ENCODE data around the gene UVRAG.
A peak's percentile ranks its signal among the peaks of the same experiment; 100 is the strongest.
"Not testable (repeated sequence)": the region's sequence is repeated elsewhere in the genome, so short reads cannot be mapped to it uniquely, and the experiment has no call there.

UVRAG gene

GRCh38 chr11:75836417-75836816, 21.4 kb downstream of the UVRAG start:
- FAIRE-seq (no peak), DNase-seq (ENCODE audit: low spot score) (no peak)

DNA sequence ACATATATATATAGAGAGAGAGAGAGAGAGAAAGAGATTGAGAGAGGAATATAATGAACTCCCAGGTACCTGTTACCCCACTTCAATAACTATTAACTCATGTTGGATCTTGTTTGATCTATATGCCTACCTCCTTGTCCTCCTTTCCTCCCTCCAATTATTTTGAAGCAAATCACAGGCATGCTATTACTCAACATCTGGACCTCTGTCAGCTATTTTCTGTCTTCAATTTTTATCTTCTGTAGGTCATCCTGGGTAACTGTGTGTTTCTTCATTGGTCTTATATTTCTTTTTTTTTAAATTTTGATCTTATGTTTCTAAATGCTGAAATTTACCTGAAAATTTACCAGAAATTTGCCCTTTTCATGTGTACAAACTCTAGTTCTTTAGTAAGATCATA, 24.8 kb downstream of the UVRAG start:
- no peak for DNase-seq (ENCODE audit: low spot score)
- FAIRE-seq, result no peak

- DNase-seq (ENCODE audit: low spot score) (no peak), FAIRE-seq (no peak)
These were observed 25.5 kb downstream of the UVRAG start for GRCh38 chr11:75840522-75840921.

DNA sequence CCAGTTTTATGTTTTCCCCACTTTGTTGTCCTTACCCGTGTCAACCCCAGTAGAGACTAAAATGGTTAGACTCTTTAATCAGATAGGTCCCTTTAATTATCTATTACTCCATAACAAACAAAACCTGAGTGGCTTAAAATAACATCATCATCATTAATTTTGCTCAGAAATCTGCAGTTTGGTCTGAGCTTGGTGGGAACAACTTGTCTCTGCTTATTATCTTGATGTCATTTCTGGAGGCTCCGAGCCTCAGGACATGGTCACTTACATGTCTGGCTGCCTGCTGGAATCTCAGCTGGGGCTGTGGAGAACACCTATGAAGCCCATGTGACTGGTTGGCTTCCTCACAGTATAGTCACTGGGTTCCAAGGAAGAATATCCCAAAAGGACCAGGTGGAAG, 26.7 kb downstream of the UVRAG start:
- DNase-seq (ENCODE audit: low spot score), result no peak
- FAIRE-seq, result no peak

- no peak for FAIRE-seq
- no peak for DNase-seq (ENCODE audit: low spot score)
These were observed 30.3 kb downstream of the UVRAG start for GRCh38 chr11:75845324-75845723.

DNA sequence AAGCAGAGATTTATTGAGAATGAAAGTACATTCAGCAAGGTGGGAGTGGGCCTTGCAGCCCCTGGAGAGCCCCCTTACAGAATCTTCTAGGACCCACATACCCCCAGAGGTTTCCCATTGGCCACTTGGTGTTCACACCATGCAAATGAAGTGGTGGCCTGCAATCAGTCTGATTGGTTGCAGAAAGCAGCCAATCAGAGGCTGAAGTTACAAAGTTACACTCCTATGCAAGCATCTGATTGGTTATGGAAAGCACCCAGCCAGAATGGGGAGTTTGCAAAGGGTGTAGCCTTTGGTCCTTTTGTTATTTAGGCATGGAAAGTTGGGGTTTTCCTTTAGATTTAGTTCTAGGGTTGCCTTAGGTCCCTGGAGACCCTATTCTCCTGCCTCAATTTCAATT, 34.9 kb downstream of the UVRAG start:
- DNase-seq (ENCODE audit: low spot score) (no peak), FAIRE-seq (no peak)

DNA sequence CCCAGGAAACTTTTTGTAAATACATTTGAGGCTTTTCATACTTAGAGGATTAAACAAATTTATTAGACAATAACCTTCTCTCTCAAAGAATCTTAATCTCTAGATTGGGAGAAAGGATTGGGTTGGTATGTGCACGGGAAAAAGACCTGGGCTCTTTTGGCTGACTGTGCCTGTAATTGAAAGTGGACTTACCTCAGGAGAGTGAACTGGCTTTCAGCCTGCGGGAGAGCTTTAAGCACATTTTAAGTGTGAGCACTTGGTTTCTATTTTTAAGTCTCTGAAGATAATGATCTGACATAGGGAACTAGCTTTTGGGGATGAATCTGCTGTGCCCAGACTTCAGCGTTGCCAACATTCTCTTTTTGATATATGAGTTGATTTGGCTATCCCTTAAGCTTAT, 35.8 kb downstream of the UVRAG start:
- DNase-seq (ENCODE audit: low spot score), result no peak
- FAIRE-seq, result no peak

DNA sequence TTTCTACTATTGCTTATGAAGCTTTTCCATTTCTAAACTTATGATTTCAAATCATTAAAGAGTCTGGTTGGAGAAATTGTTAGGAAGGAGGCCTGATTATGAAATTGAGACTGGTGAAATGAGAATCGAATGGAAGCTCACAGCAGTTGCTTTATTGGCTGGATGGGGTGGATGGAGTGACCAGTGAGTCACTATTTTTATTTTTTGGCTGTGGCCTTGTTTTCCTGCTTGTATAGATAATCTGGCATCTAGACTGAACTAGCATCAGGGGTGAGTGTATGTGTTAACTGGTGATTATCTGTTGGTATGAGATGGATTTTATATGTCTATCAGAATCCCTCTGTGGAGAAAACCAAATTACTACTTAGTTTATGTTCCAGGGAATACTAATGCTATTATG, 36.2 kb downstream of the UVRAG start:
- no peak for FAIRE-seq

GRCh38 chr11:75852406-75853017, 37.5 kb downstream of the UVRAG start:
- DNase-seq (ENCODE audit: low spot score) (no peak), FAIRE-seq (no peak)

More for the DNA sequence above, 36.2 kb downstream of the UVRAG start:
- DNase-seq (ENCODE audit: low spot score), result no peak

GRCh38 chr11:75853563-75853962, 38.6 kb downstream of the UVRAG start:
- not testable (repeated sequence) for FAIRE-seq; DNase-seq (ENCODE audit: low spot score)

DNA sequence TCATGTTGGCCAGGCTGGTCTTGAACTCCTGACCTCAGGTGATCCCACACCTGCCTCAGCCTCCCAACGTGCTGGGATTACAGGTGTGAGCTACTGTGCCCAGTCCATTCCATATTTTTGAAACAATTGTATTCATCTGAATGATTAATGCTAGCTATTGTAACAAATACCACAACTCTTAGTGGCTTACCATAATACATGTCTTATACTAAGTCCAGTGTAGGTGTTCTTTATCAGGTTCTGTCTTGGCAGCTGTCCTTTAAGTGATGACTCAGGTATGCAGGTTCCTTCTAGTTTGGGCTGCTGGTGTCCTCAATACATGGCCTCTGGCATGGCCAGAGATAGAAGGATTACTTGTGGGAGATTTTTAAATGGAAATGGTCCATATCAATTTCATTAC, 39.0 kb downstream of the UVRAG start:
- DNase-seq (ENCODE audit: low spot score), result no peak
- no peak for FAIRE-seq

DNA sequence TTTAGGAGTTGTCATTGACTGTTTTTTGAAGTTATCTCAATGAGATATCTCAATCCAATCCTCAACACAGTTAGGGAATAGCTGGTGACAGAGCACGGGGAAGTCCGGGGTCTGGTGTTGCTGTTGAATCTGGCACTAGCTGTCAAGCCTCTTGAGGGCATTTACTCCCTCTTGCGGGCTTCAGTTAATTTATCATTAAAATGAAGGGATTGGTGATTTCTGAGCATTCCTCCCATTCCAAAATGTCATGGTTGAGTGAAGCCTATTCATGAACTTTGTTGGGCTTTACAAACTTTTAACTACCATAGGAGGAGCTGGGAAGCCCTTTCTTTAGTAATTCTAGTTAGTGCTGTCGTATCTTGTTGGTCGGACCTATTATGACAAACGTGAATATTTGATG, 40.2 kb downstream of the UVRAG start:
- FAIRE-seq (no peak), DNase-seq (ENCODE audit: low spot score) (no peak)

- DNase-seq (ENCODE audit: low spot score) (no peak), FAIRE-seq (no peak)
These were observed 41.9 kb downstream of the UVRAG start for GRCh38 chr11:75856912-75857311.

DNA sequence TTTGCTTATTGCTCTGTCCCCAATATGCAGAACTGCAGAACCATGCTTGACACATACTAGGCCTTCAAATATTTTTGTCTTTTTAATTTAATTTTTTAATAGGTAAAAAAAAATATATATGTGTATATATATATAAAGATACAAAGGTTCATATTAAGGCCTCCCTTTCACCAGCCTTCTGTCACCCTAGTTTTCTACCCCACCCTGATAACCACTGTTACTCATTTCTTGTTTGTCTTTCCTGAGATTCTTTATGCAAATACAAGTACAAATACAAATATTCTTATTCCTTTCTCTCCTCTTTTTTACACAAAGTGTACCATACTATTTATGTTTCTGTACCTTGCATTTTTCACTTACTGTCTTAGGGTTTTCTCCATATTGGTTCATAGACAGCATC, 43.0 kb downstream of the UVRAG start:
- DNase-seq (ENCODE audit: low spot score) (no peak), FAIRE-seq (no peak)

DNA sequence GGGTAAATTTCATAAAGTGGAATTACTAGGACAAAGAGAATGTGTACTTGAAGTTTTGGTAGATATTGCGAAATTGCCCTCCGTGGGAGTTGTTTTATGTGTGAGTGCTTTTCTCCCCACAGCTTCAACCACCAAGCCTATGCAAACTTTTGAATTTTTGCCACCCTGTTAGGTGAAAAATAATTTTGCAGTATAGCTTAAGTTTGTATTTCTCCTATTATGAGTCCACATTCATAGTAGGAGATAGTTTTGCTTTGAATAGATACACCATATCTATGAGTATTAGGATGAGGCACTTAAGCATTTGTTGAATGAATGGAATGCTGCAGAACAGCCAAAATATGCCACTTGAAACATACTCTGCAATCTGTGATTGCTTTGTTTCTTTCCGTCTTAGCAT, 43.6 kb downstream of the UVRAG start:
- FAIRE-seq (no peak), DNase-seq (ENCODE audit: low spot score) (no peak)

- DNase-seq (ENCODE audit: low spot score), result no peak
- no peak for FAIRE-seq
These were observed 44.6 kb downstream of the UVRAG start for GRCh38 chr11:75859614-75860013.

GRCh38 chr11:75862437-75862836, 47.4 kb downstream of the UVRAG start:
- DNase-seq (ENCODE audit: low spot score), result no peak
- FAIRE-seq, result no peak

GRCh38 chr11:75867778-75868374, 52.9 kb downstream of the UVRAG start:
- DNase-seq (ENCODE audit: low spot score), result peak; percentile 14
- peak; percentile 58 for FAIRE-seq

GRCh38 chr11:75868990-75869389, 54.0 kb downstream of the UVRAG start:
- DNase-seq (ENCODE audit: low spot score), result no peak
- FAIRE-seq, result no peak

GRCh38 chr11:75869661-75870455, 54.8 kb downstream of the UVRAG start:
- FAIRE-seq, result no peak
- no peak for DNase-seq (ENCODE audit: low spot score)

DNA sequence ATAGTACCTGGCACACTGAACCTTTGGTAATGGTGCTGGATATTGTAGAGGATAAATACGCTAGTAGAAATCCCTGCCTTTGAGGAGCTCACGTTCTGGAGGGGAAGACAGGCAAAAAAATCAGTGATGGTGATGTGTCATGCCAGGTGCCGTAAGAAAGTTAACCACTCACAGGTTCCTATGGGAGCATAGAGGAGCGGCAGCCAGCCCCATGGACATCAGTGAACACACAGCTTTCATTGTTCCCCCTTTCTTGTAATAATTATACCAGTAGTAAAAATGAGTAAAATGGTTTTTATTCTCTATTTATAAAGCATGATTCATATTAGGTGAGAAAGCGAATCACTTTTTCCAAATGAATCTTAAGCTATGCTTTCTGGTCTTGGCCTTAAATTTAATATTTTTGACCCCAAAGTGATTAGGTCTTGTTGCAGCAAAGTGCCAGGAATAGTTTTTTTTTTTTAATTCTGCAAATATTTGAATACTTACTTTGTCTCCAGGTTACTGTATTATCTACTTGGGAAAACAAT, 57.9 kb downstream of the UVRAG start:
- no peak for FAIRE-seq
- no peak for DNase-seq (ENCODE audit: low spot score)

DNA sequence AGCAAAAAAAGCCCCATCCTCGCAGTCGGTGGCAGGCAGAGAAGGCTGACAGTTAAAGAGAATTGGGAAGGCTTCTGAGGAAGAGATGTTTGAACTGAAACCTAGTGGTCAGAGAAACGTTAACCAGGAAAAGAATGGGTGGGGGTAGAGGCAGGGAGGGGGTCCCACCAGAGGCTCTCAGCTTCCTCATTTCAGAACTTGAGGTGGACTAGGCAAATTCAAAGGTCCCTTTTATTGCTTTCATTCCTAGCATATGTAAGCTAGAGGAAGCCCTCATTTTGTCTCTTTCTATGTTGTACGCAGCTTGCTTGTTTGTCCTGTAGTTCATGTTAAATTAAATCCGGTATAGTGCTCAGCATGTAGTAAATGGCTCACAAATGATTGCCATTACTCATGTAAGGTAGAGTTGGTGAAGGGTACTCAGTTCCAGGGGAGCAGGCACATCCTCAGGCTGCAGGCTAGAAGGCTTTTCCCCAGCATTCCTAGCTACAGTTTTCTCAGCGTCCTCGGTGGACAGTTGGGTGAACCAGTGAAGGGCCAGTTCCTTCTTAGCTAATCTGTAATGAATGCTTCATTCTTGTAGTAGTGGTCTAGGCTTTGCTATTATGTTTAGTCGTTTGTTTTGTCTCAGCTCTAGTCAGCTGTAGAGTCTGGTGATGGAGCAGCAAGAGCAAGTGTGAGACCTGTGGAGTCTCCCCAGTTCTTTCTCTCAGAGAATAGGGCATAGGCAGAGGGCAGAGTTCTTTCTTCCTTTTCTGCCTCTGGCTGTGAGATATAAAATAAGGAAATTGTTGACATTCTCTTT, 58.6 kb downstream of the UVRAG start:
- DNase-seq (ENCODE audit: low spot score) (no peak), FAIRE-seq (no peak)

All from RCC 7860 (cell line).